ENCODE results near the gene SPCS2. TPM values are rescaled to one million over a fixed set of nuclear protein-coding genes. Genes with fewer than 3 reads are reported as not detected.

SPCS2 gene
- total RNA-seq, 1 donor from 2014 or later = 129 TPM

DNA sequence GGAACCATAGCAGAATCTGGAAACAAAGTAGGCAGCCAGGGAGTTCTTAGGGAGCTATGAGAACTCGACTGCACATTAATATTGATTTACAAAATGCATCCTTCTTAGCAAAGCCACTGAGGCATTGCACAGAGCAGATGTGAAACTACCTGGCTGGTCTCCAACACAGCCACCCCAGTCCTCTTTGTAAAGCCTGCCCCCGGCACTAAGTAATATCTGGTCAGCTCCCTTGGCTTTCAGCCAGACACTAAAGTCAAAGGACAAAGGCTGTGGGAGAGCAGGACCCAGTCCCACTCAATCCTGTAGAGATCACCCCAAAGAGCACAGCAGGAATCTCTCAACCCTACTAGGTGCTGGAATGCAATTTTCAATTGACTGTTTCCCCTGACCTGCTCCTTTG lies 13.0 kb upstream of the SPCS2 start:
- no peak for TF ChIP-seq CTCF (IDR thresholded peaks at IDR 0.05)
- intact Hi-C loops (cut with micrococcal nuclease) = no loop called here
- Mint-ChIP-seq H3K4me3 (no peak overlapping the region), H3K27me3 (no peaks in the 10 kb centered on the region), H3K36me3 (ENCODE audit: low read depth) (peaks cover 81% of the 10 kb centered on the region), H3K4me1 (no peaks in the 10 kb centered on the region), H3K27ac (no peak overlapping the region), H3K9me3 (no peaks in the 10 kb centered on the region)
- ATAC-seq (ENCODE audit: low read depth) (no peak), DNase-seq (no peak)
- ChIA-PET POLR2A (no interaction called here), CTCF (interaction anchor here (1.3 to 1.4 kb wide), 2 partner anchors 86 to 312 kb away, joined by 3 to 5 read pairs; no protein-coding TSS in a partner anchor)

DNA sequence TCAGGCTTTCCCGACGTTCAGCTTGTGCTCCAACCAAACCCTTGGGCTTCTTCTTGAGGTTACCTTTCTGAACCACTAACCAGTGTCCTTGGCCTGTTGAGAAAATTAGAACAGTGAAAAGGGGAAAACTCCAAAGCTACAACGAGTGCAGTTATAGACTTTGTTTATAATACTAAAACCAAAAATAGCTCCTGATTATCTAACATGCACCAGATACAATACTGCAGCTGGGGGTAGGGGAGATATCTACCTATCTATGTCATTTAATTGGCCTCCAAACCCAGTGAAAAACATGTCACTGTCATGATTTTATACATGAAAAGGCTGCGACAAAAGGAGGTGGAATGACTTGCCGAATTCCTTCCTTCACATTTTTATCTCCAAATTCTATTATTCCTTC lies 12.1 kb upstream of the SPCS2 start:
- DNase-seq (no peak), ATAC-seq (ENCODE audit: low read depth) (no peak)
- no peak for TF ChIP-seq CTCF (IDR thresholded peaks at IDR 0.05)
- intact Hi-C loops (cut with micrococcal nuclease) = no loop called here
- Mint-ChIP-seq H3K27me3 (no peaks in the 10 kb centered on the region), H3K9me3 (no peaks in the 10 kb centered on the region), H3K4me3 (no peak overlapping the region), H3K36me3 (ENCODE audit: low read depth) (peaks cover 88% of the 10 kb centered on the region), H3K4me1 (no peaks in the 10 kb centered on the region), H3K27ac (no peak overlapping the region)
- CTCF ChIA-PET = interaction anchor here (1.2 to 1.4 kb wide), 3 partner anchors 86 to 311 kb away, joined by 3 to 5 read pairs (median 3); no protein-coding TSS in a partner anchor
- POLR2A ChIA-PET = no interaction called here

DNA sequence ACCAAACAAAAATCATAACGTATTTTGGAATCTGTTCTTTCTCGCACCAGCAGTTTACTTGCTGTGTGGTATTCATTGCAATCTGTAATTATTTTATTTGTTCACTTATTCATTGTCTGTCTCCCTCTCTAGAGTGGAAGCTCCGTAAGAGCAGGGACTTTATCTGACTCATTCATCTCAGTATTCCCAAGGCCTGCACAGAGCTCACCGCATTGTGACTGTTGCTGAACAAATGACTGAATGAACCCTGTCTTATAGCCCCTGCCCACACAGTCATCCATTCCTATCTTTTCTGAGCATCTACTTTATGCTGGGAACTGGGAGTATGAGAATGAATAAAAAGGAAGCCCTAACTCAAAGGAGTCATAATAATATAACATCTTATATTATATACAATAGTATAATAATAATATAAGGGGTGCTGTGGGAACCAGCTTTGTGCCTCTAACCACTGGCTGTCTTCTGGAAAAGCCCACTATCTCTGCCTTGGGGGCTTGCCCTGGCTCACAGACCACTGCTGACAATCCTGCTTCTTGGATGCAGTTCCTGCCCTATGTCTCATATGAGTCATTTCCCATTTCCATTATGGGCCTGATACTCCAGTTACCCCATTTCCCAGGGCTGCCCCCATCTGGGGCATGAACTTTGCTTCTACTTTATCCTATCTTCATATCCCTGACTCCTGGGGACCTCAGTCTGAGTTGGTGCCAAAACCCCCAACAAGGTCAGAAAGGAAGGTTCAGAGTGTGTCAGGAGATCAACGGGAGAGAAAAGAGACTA lies 11.2 kb upstream of the SPCS2 start:
- no peaks in the 10 kb centered on the region for H3K9me3 Mint-ChIP-seq
- DNase-seq (no peak), ATAC-seq (ENCODE audit: low read depth) (no peak)
- no peaks in the 10 kb centered on the region for H3K27me3 Mint-ChIP-seq
- ChIA-PET POLR2A (no interaction called here), CTCF (no interaction called here)
- intact Hi-C loops (cut with micrococcal nuclease) = no loop called here
- TF ChIP-seq CTCF (IDR thresholded peaks at IDR 0.05) = no peak
- H3K4me3 Mint-ChIP-seq = no peak overlapping the region
- peaks cover 3% of the 10 kb centered on the region for H3K4me1 Mint-ChIP-seq
- no peak overlapping the region for H3K27ac Mint-ChIP-seq
- peaks cover 89% of the 10 kb centered on the region for H3K36me3 Mint-ChIP-seq (ENCODE audit: low read depth)

- no peak for ATAC-seq (ENCODE audit: low read depth)
- Mint-ChIP-seq H3K36me3 (ENCODE audit: low read depth) (peaks cover 85% of the 10 kb centered on the region), H3K4me1 (peaks cover 15% of the 10 kb centered on the region), H3K27ac (no peak overlapping the region), H3K9me3 (no peaks in the 10 kb centered on the region), H3K27me3 (no peaks in the 10 kb centered on the region), H3K4me3 (no peak overlapping the region)
- intact Hi-C loops (cut with micrococcal nuclease) = no loop called here
- TF ChIP-seq CTCF (IDR thresholded peaks at IDR 0.05) = no peak
- ChIA-PET POLR2A (no interaction called here), CTCF (interaction anchor here (1.8 kb wide), 1 partner anchor 12 kb away, joined by 6 read pairs; no protein-coding TSS in a partner anchor)
- no peak for DNase-seq
These were observed 7.6 kb upstream of the SPCS2 start for GRCh38 chr11:74941492-74941891.

DNA sequence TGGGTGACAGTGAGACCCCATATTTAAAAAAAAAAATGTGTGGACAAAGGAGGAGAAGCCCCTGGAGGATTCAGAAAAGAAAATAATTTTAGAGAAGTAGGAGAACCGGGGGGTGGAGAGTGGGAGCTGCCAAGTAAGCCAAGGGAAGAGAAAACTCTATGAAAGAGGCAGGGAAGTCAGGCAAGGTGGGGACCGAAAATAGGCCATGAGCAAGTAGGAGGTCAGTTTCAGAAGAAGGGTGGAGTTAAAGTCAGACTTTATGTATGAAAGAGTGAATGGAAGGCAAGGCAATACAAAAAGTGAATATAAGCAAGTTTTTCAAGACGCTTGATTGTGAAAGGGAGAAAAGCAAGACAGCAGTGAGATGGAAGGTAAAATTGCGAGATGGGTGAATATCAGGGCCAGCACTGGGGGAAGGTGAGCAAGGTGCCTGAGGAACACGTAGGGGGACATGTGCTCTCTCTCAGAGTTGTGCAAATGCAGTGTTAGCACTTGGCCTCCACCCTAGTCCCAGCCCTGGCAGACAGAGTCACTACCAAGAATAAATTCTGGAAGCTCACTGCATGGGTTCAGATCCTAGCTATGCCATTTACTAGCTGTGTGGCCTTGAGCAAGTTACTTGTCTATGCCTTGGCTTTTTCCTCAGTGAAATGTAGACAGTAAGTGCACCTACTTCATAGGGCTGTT lies 6.8 kb upstream of the SPCS2 start:
- ATAC-seq (ENCODE audit: low read depth) (no peak), DNase-seq (no peak)
- POLR2A ChIA-PET = no interaction called here
- no peak for TF ChIP-seq CTCF (IDR thresholded peaks at IDR 0.05)
- Mint-ChIP-seq H3K9me3 (no peaks in the 10 kb centered on the region), H3K27me3 (no peaks in the 10 kb centered on the region), H3K36me3 (ENCODE audit: low read depth) (peaks cover 80% of the 10 kb centered on the region), H3K4me3 (no peak overlapping the region), H3K4me1 (peaks cover 19% of the 10 kb centered on the region), H3K27ac (no peak overlapping the region)
- intact Hi-C loops (cut with micrococcal nuclease) = no loop called here
- CTCF ChIA-PET = no interaction called here
